HEK293 (cell line): ENCODE measurements around the gene CST7.
A peak's percentile ranks its signal among the peaks of the same experiment; 100 is the strongest.

Source experiments
- CTCF ChIA-PET: fragments of 350-600 bp; formaldehyde crosslinking; extraction: SDS; loops from one replicate; lab custom pipeline; 2021; ENCODE audit warnings: antibody characterized with exemption; lab: Yijun Ruan, JAX
- POLR2A ChIA-PET: fragments of 300-600 bp; formaldehyde crosslinking; extraction: SDS; loops from one replicate; lab custom pipeline; 2020; ENCODE audit warnings: antibody characterized with exemption, inconsistent platforms; lab: Yijun Ruan, JAX
- H3K27ac ChIP-seq: fragments of 200-500 bp; sonication (Bioruptor generic); 2 replicates; pipeline ENCODE4 v1.5.1; 2014; ENCODE audit warnings: low read depth, low read length, control low read depth, inconsistent platforms; ENCODE audit errors: extremely low read depth
- H3K36me3 ChIP-seq, 2 experiments: fragments of 200-500 bp in 1 of 2; sonication (Bioruptor generic) in 1 of 2; 1 replicate in 1 of 2; 2 replicates in 1 of 2; pipeline ENCODE4 v1.5.1; 2014 to 2017; ENCODE audit warnings: inconsistent platforms in 2 of 2, low read length in 2 of 2; ENCODE audit not compliant: control insufficient read depth in 2 of 2, insufficient read depth in 1 of 2
- H3K4me1 ChIP-seq: fragments of 200-500 bp; sonication (Bioruptor generic); 2 replicates; pipeline ENCODE4 v1.5.1; 2014; ENCODE audit warnings: mild to moderate bottlenecking, low read length, inconsistent platforms; ENCODE audit not compliant: control insufficient read depth, insufficient read depth
- H3K4me3 ChIP-seq: 2 replicates; pipeline ENCODE4 v1.5.1; 2011; ENCODE audit warnings: low read depth, mild to moderate bottlenecking, control low read depth, low read length, moderate library complexity
- H3K9me3 ChIP-seq: fragments of 200-500 bp; sonication (Bioruptor generic); 2 replicates; pipeline ENCODE4 v1.5.1; 2014; ENCODE audit warnings: low read depth, low read length, inconsistent platforms; ENCODE audit not compliant: control insufficient read depth, insufficient read depth
- FEZF1 ChIP-seq: fragments of 450-650 bp; formaldehyde crosslinking; IDR thresholded peaks from 2 replicates; pipeline ENCODE4 v1.5.1; 2016; ENCODE audit warnings: missing biosample characterization, missing genetic modification characterization
- GLI4 ChIP-seq: fragments of 450-650 bp; formaldehyde crosslinking; IDR thresholded peaks from 2 replicates; pipeline ENCODE4 v1.5.1; 2016; ENCODE audit warnings: missing biosample characterization, missing genetic modification characterization
- GLIS1 ChIP-seq: fragments of 450-650 bp; formaldehyde crosslinking; IDR thresholded peaks from 2 replicates; pipeline ENCODE4 v1.5.1; 2016; ENCODE audit warnings: missing biosample characterization, missing genetic modification characterization
- OSR2 ChIP-seq: fragments of 450-650 bp; formaldehyde crosslinking; IDR thresholded peaks from 2 replicates; pipeline ENCODE4 v1.5.1; 2016; ENCODE audit warnings: missing biosample characterization, missing genetic modification characterization
- SP2 ChIP-seq: fragments of 450-650 bp; formaldehyde crosslinking; IDR thresholded peaks from 2 replicates; pipeline ENCODE4 v1.5.1; 2016; ENCODE audit warnings: missing biosample characterization, missing genetic modification characterization
- WT1 ChIP-seq: fragments of 450-650 bp; formaldehyde crosslinking; IDR thresholded peaks from 2 replicates; pipeline ENCODE4 v1.5.1; 2016; ENCODE audit warnings: missing biosample characterization, missing genetic modification characterization
- YY2 ChIP-seq: fragments of 450-650 bp; formaldehyde crosslinking; IDR thresholded peaks from 2 replicates; pipeline ENCODE4 v1.5.1; 2016; ENCODE audit warnings: missing biosample characterization, missing genetic modification characterization
- ZBTB17 ChIP-seq: fragments of 450-650 bp; formaldehyde crosslinking; IDR thresholded peaks from 2 replicates; pipeline ENCODE4 v1.5.1; 2016; ENCODE audit warnings: missing biosample characterization, missing genetic modification characterization
- ZBTB20 ChIP-seq: fragments of 450-650 bp; formaldehyde crosslinking; IDR thresholded peaks from 2 replicates; pipeline ENCODE4 v1.5.1; 2016; ENCODE audit warnings: missing biosample characterization, missing genetic modification characterization
- ZFP3 ChIP-seq: fragments of 450-650 bp; formaldehyde crosslinking; IDR thresholded peaks from 2 replicates; pipeline ENCODE4 v1.5.1; 2016; ENCODE audit warnings: low read depth, missing biosample characterization, missing genetic modification characterization
- ZIC2 ChIP-seq: fragments of 450-650 bp; formaldehyde crosslinking; IDR thresholded peaks from 2 replicates; pipeline ENCODE4 v1.5.1; 2016; ENCODE audit warnings: missing biosample characterization, missing genetic modification characterization
- ZNF112 ChIP-seq: fragments of 450-650 bp; formaldehyde crosslinking; IDR thresholded peaks from 2 replicates; pipeline ENCODE4 v1.5.0; 2017; ENCODE audit warnings: missing biosample characterization, missing genetic modification characterization
- ZNF132 ChIP-seq: fragments of 450-650 bp; formaldehyde crosslinking; IDR thresholded peaks from 2 replicates; pipeline ENCODE4 v1.5.1; 2017; ENCODE audit warnings: missing biosample characterization, missing genetic modification characterization, borderline replicate concordance
- ZNF155 ChIP-seq: fragments of 450-650 bp; formaldehyde crosslinking; IDR thresholded peaks from 2 replicates; pipeline ENCODE4 v1.5.1; 2016; ENCODE audit warnings: missing biosample characterization, missing genetic modification characterization
- ZNF23 ChIP-seq: fragments of 450-650 bp; formaldehyde crosslinking; IDR thresholded peaks from 2 replicates; pipeline ENCODE4 v1.5.1; 2016; ENCODE audit warnings: missing biosample characterization, missing genetic modification characterization, borderline replicate concordance
- ZNF423 ChIP-seq: fragments of 450-650 bp; formaldehyde crosslinking; IDR thresholded peaks from 2 replicates; pipeline ENCODE4 v1.5.1; 2016; ENCODE audit warnings: missing biosample characterization, missing genetic modification characterization
- ZNF449 ChIP-seq: fragments of 450-650 bp; formaldehyde crosslinking; IDR thresholded peaks from 2 replicates; pipeline ENCODE4 v1.5.1; 2017; ENCODE audit warnings: missing biosample characterization, mild to moderate bottlenecking, missing genetic modification characterization, moderate library complexity
- ZNF558 ChIP-seq: fragments of 450-650 bp; formaldehyde crosslinking; IDR thresholded peaks from 2 replicates; pipeline ENCODE4 v1.5.1; 2016; ENCODE audit warnings: missing biosample characterization, missing genetic modification characterization
- ZNF560 ChIP-seq: fragments of 450-650 bp; formaldehyde crosslinking; IDR thresholded peaks from 2 replicates; pipeline ENCODE4 v1.5.1; 2017; ENCODE audit warnings: missing biosample characterization, missing genetic modification characterization, borderline replicate concordance
- ZNF660 ChIP-seq: fragments of 450-650 bp; IDR thresholded peaks from 2 replicates; pipeline ENCODE4 v1.5.1; 2018; ENCODE audit warnings: missing biosample characterization, mild to moderate bottlenecking, missing genetic modification characterization
- ZNF707 ChIP-seq: fragments of 450-650 bp; formaldehyde crosslinking; IDR thresholded peaks from 2 replicates; pipeline ENCODE4 v1.5.1; 2016; ENCODE audit warnings: missing biosample characterization, missing genetic modification characterization
- TF ChIP-seq, protein P1 (sequence below): fragments of 450-650 bp; formaldehyde crosslinking; IDR thresholded peaks from 2 replicates; pipeline ENCODE4; 2016; ENCODE audit warnings: missing biosample characterization, missing genetic modification characterization
- TF ChIP-seq, protein P2 (sequence below): fragments of 450-650 bp; formaldehyde crosslinking; IDR thresholded peaks from 2 replicates; pipeline ENCODE4 v1.5.1; 2016; ENCODE audit warnings: missing biosample characterization, missing genetic modification characterization

Gene CST7

GRCh38 chr20:24909861-24910260 lies 39.2 kb upstream of the CST7 start (continued):
- TF ChIP-seq ZFP3 (tag by site-specific recombination) = no peak

DNA sequence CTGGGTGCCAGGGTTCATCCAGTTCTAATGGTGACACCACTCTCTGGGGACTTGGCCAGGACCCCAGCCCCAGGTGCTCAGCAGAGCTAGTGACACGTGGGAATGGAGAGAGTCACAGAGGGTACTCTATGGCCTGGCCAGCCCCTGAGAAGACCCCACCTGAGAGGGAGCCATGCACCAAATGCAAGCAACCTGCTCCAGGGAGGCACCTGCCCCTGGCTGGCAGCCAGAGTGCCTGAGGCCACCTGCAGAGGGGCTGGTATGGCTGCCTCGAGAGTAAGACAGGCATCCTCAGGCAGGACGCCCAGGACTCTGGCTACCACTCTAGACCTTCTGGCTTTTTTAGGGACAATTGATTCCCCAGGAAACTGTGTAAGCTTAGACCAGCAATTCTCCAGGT lies 38.6 kb upstream of the CST7 start:
- Histone ChIP-seq H3K4me1 (no peaks in the 10 kb centered on the region), H3K27ac (no peak overlapping the region), H3K36me3 (no peaks in the 10 kb centered on the region), H3K4me3 (no peak overlapping the region), H3K9me3 (no peaks in the 10 kb centered on the region)
- TF ChIP-seq GLIS1 (tag by site-specific recombination) (peak; percentile 29; the same call in 1 of the 2 replicates), ZNF423 (tag by site-specific recombination) (no peak), GLI4 (tag by site-specific recombination) (no peak), YY2 (tag by site-specific recombination) (no peak)
- POLR2A ChIA-PET = no interaction called here
- CTCF ChIA-PET = no interaction called here

DNA sequence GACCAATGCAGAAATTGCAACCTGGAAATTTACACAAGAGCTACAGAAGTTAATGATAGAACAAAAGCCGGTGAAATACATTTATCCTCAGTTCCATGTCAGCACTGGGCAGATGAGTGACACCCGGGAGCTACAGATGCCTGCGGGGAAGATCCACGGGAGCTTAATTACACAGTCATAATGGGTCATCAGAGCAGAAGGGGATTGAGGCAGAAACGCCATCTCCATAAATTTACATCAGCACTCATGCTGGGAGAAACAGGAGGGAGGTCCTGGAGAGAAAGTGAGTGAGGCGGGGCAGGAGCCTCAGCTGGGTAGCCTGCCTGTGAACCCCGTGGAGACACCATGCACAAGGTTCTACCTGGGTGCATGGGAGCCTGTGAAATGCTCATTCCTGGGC lies 37.6 kb upstream of the CST7 start:
- Histone ChIP-seq H3K4me1 (no peaks in the 10 kb centered on the region), H3K27ac (no peak overlapping the region), H3K4me3 (no peak overlapping the region), H3K9me3 (no peaks in the 10 kb centered on the region), H3K36me3 (no peaks in the 10 kb centered on the region)
- ChIA-PET POLR2A (no interaction called here), CTCF (no interaction called here)
- TF ChIP-seq ZIC2 (tag by site-specific recombination) (peak; percentile 98), ZBTB20 (tag by site-specific recombination) (no peak), FEZF1 (tag by site-specific recombination) (no peak), SP2 (no peak), ZNF132 (no peak), ZBTB17 (tag by site-specific recombination) (no peak), WT1 (tag by site-specific recombination) (no peak), ZNF558 (no peak), YY2 (tag by site-specific recombination) (no peak), ZNF23 (no peak), ZNF707 (no peak), ZNF155 (tag by site-specific recombination) (no peak), ZNF449 (tag by site-specific recombination) (no peak), ZNF423 (tag by site-specific recombination) (0 out of 2 replicates have a peak, but pooled peaks have one; percentile 17), ZNF560 (tag by site-specific recombination) (no peak), ZNF112 (tag by site-specific recombination) (no peak), OSR2 (tag by site-specific recombination) (peak; percentile 24; the same call in 1 of the 2 replicates), ZNF660 (tag by site-specific recombination) (no peak)
- TF ChIP-seq, protein P1, sequence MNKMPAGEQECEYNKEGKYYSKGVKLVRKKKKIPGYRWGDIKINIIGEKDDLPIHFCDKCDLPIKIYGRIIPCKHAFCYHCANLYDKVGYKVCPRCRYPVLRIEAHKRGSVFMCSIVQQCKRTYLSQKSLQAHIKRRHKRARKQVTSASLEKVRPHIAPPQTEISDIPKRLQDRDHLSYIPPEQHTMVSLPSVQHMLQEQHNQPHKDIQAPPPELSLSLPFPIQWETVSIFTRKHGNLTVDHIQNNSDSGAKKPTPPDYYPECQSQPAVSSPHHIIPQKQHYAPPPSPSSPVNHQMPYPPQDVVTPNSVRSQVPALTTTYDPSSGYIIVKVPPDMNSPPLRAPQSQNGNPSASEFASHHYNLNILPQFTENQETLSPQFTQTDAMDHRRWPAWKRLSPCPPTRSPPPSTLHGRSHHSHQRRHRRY = no peak
- TF ChIP-seq, protein P2, sequence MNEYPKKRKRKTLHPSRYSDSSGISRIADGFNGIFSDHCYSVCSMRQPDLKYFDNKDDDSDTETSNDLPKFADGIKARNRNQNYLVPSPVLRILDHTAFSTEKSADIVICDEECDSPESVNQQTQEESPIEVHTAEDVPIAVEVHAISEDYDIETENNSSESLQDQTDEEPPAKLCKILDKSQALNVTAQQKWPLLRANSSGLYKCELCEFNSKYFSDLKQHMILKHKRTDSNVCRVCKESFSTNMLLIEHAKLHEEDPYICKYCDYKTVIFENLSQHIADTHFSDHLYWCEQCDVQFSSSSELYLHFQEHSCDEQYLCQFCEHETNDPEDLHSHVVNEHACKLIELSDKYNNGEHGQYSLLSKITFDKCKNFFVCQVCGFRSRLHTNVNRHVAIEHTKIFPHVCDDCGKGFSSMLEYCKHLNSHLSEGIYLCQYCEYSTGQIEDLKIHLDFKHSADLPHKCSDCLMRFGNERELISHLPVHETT = no peak
